ES-I3 (cell line): Measurements from ENCODE around the gene MUC20.
"Not testable (repeated sequence)": the region's sequence is repeated elsewhere in the genome, so short reads cannot be mapped to it uniquely, and the experiment has no call there.

Experiments
- H3K36me3 ChIP-seq: 2 replicates; pipeline ENCODE4 v1.6.1; 2013; ENCODE audit warnings: mild to moderate bottlenecking, low read length, control low read depth, moderate library complexity; ENCODE audit not compliant: insufficient read depth
- H3K4me1 ChIP-seq: 2 replicates; pipeline ENCODE4 v1.6.1; 2013; ENCODE audit warnings: mild to moderate bottlenecking, control low read depth, low read length; ENCODE audit not compliant: insufficient read depth
- H3K9ac ChIP-seq: 2 replicates; pipeline ENCODE4 v1.6.1; 2013; ENCODE audit warnings: low read depth, mild to moderate bottlenecking, low read length, moderate library complexity
- H3K9me3 ChIP-seq: 2 replicates; pipeline ENCODE4 v1.6.1; 2013; ENCODE audit warnings: mild to moderate bottlenecking, low read length, moderate library complexity; ENCODE audit not compliant: control insufficient read depth, insufficient read depth

MUC20 gene

GRCh38 chr3:195720831-195721506, at the start of gene MUC20:
MUC20 (plus strand) TSS chr3:195720978; CDS start chr3:195721008, 30 bp downstream.
- peaks cover 17% of the 10 kb centered on the region for H3K4me1 ChIP-seq
- H3K9me3 ChIP-seq, H3K9ac ChIP-seq, H3K36me3 ChIP-seq: not testable (repeated sequence)

DNA sequence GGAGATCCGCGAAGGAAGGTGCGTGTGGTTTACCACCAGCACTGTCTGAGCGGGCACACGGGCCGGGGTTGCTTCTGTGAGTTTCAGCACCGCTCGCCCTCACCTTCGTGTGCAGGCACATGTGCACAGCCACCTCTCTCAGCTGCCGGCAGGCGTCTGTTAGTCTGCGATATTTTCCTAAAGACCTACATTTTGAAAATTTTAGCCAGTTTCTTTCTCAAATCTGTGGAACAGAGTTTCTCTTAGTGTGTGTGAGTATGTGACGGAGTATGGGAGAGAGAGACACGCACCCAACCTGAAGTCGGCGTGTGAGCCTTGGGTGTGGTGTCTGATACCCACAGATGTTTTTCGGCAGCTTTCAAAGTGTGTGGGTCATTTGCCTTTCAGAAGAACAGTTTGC, 49.5 kb upstream of the MUC20 start:
- not testable (repeated sequence) for H3K9ac ChIP-seq, H3K4me1 ChIP-seq, H3K9me3 ChIP-seq
- peaks cover 17% of the 10 kb centered on the region for H3K36me3 ChIP-seq

- not testable (repeated sequence) for H3K9ac ChIP-seq, H3K9me3 ChIP-seq, H3K4me1 ChIP-seq
- H3K36me3 ChIP-seq: peaks cover 19% of the 10 kb centered on the region
Measured at GRCh38 chr3:195673711-195674110, 47.1 kb upstream of the MUC20 start.

DNA sequence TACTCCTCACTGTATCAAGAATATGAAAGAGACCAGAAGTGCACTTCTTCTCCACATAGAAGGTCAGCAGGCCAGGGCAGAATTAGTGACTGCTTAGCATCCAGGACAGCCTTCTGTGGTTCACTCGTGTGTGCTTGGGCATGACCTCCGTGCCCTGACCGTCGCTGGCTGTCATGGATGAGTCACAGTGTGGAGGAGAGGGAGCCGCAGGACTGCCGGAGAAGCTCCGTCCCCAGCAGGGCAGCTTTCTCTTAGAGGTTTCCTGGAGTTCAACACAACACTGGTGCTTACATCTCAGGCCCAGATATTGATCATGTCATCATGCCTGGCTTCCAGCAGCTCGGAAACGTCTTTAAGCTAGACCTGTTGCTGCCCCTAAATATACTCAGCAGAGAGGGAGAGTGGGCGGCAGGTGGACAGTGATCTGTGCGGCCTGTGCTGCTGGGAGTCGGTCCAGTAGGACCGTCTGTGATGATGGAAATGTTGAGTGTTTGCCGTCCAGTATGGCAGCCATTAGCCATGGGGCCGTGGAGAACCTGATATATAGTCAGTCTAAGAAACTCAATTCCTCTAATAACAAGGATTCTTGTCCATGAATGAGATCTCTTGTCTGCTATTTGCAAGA, 42.3 kb upstream of the MUC20 start:
- H3K9me3 ChIP-seq, H3K4me1 ChIP-seq, H3K9ac ChIP-seq: not testable (repeated sequence)
- H3K36me3 ChIP-seq: peaks cover 27% of the 10 kb centered on the region

GRCh38 chr3:195680690-195681089, 40.1 kb upstream of the MUC20 start:
- H3K4me1 ChIP-seq, H3K9ac ChIP-seq, H3K9me3 ChIP-seq: not testable (repeated sequence)
- H3K36me3 ChIP-seq: peaks cover 27% of the 10 kb centered on the region

DNA sequence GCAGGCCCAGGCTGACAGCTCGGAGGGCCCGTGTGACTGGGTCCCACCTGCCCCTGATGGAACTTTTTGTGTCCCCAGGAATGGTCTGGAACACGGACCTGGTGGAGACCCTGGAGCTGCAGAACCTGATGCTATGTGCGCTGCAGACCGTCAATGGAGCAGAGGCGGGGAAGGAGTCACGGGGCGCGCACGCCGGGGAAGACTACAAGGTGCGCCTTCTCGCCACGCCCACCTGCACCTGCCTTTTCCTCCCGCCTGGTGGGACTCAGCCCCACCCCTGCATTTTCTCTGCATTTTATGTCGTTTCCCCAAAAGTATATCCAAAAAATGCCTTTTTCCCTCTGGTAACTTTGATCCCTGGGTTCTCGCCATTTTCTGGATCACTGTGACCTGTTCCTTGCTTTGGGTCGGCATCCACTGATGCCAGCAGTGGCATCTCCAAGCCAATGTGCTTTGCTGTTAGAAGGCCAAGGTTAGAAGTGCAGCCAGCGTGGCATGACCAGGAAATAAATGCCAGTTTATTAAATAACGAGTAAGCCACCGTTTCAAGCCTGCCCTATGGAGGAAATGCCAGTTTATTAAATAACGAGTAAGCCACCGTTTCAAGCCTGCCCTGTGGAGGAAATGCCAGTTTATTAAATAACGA, 39.2 kb upstream of the MUC20 start:
- not testable (repeated sequence) for H3K9ac ChIP-seq, H3K4me1 ChIP-seq, H3K9me3 ChIP-seq
- H3K36me3 ChIP-seq: peaks cover 33% of the 10 kb centered on the region

- H3K4me1 ChIP-seq, H3K9ac ChIP-seq, H3K9me3 ChIP-seq: not testable (repeated sequence)
- peaks cover 33% of the 10 kb centered on the region for H3K36me3 ChIP-seq
Measured at GRCh38 chr3:195682104-195682742, 38.6 kb upstream of the MUC20 start.

GRCh38 chr3:195683722-195684526, 36.9 kb upstream of the MUC20 start:
- H3K4me1 ChIP-seq, H3K9me3 ChIP-seq, H3K9ac ChIP-seq: not testable (repeated sequence)
- peaks cover 23% of the 10 kb centered on the region for H3K36me3 ChIP-seq

DNA sequence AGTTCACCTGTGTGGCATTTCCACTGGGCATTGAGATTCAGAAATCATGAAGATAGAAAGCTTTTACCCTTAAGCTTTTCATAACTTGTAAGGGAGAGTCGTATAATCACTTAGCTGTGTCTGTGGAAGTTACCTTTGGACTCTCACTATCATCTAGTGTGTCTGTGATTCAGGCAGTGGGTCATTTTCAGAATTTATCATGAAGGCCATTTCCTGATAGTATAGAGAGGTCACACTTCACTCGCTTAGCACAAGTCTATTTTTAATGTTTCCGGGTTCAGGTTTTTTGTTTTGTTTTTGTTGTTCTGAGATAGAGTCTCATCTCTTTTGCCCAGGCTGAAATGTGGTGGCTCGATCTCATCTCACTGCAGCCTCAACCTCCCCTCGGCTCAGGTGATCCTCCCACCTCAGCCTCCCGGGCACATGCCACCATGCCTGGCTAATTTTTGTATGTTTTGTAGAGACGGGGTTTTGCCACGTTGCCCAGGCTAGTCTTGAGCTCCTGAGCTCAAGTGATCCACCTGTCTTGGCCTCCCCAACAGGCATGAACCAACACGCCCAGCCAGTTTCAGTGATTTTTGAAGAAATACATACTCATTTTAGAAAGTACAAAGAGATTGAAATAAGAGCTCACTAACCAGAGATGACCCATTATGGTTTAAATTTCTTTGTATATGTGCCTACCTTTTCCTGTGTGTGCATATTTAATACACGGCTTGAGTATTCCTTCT, 36.1 kb upstream of the MUC20 start:
- not testable (repeated sequence) for H3K9me3 ChIP-seq, H3K9ac ChIP-seq, H3K4me1 ChIP-seq
- peaks cover 19% of the 10 kb centered on the region for H3K36me3 ChIP-seq

- H3K36me3 ChIP-seq: peaks cover 19% of the 10 kb centered on the region
- H3K4me1 ChIP-seq, H3K9ac ChIP-seq, H3K9me3 ChIP-seq: not testable (repeated sequence)
Measured at GRCh38 chr3:195686537-195687208, 34.1 kb upstream of the MUC20 start.

DNA sequence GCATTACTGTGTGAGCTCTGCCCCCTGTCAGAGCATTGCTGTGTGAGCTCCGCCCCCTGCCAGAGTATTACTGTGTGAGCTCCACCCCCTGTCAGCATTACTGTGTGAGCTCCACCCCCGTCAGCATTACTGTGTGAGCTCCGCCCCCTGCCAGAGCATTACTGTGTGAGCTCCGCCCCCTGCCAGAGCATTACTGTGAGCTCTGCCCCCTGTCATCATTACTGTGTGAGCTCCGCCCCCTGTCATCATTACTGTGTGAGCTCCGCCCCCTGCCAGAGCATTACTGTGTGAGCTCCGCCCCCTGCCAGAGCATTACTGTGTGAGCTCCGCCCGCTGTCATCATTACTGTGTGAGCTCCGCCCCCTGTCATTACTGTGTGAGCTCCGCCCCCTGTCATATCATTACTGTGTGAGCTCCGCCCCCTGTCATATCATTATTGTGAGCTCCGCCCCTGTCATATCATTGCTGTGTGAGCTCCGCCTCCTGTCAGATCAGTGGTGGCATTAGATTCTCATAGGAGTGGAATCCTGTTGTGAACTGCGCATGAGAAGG, 33.5 kb upstream of the MUC20 start:
- peaks cover 23% of the 10 kb centered on the region for H3K36me3 ChIP-seq

GRCh38 chr3:195688471-195689183, 32.2 kb upstream of the MUC20 start:
- H3K4me1 ChIP-seq, H3K9me3 ChIP-seq, H3K9ac ChIP-seq: not testable (repeated sequence)
- peaks cover 20% of the 10 kb centered on the region for H3K36me3 ChIP-seq

More for the DNA sequence above, 33.5 kb upstream of the MUC20 start:
- H3K9me3 ChIP-seq, H3K9ac ChIP-seq, H3K4me1 ChIP-seq: not testable (repeated sequence)
